ENCODE measurements around the gene TRAF3IP1. TPM values are rescaled to one million over a fixed set of nuclear protein-coding genes. Genes with fewer than 3 reads are reported as not detected.
A peak's percentile ranks its signal among the peaks of the same experiment; 100 is the strongest.

Gene TRAF3IP1
- total and polyA plus RNA-seq, 10 donors: 2.6 to 19.2 (median 8.8) TPM

GRCh38 chr2:238376884-238377391 lies 56.6 kb downstream of the TRAF3IP1 start:
- H3K36me3 ChIP-seq: peaks cover 0 to 8% (median 2%) of the 10 kb centered on the region in 6 donors
- intact Hi-C loops (cut with DNase I; ENCODE audit: low total_unique reads): no loop called here
- TF ChIP-seq POLR2AphosphoS5 (IDR thresholded peaks at IDR 0.05): no peak
- no peak for TF ChIP-seq POLR2A (IDR thresholded peaks at IDR 0.05)
- no peak for TF ChIP-seq CTCF (IDR thresholded peaks at IDR 0.05 in 8 of 11, conservative IDR thresholded peaks at IDR 0.05 in 3 of 11)
- H3K4me1 ChIP-seq: peaks cover 0 to 55% (median 22%) of the 10 kb centered on the region in 6 donors
- no peak overlapping the region for H3K4me3 ChIP-seq
- WGBS, 5 donors: 33 to 48% (median 45%) methylated on average over 8 of the region's 8 CpGs
- peaks cover 0 to 5% (median 0%) of the 10 kb centered on the region in 8 donors for H3K9me3 ChIP-seq
- H3K27ac ChIP-seq: peak overlapping the region in 3 of 8 donors; percentile 5 to 50 (median 30)
- DNase-seq: no peak
- no peaks in the 10 kb centered on the region for H3K27me3 ChIP-seq (replicated peaks in 1 of 7)

GRCh38 chr2:238378230-238379095 lies 58.1 kb downstream of the TRAF3IP1 start:
- no peak for DNase-seq
- peaks cover 0 to 22% (median 2%) of the 10 kb centered on the region in 6 donors for H3K36me3 ChIP-seq
- no peaks in the 10 kb centered on the region for H3K9me3 ChIP-seq
- TF ChIP-seq CTCF (IDR thresholded peaks at IDR 0.05 in 8 of 11, conservative IDR thresholded peaks at IDR 0.05 in 3 of 11): no peak
- no peak for TF ChIP-seq POLR2AphosphoS5 (IDR thresholded peaks at IDR 0.05)
- no peak for TF ChIP-seq POLR2A (IDR thresholded peaks at IDR 0.05)
- WGBS, 5 donors: 92 to 95% (median 93%) methylated on average over 11 of the region's 11 CpGs
- no peaks in the 10 kb centered on the region for H3K27me3 ChIP-seq (replicated peaks in 1 of 7)
- H3K4me1 ChIP-seq: peaks cover 0 to 71% (median 22%) of the 10 kb centered on the region in 6 donors
- no peak overlapping the region for H3K27ac ChIP-seq
- no peak overlapping the region for H3K4me3 ChIP-seq
- intact Hi-C loops (cut with DNase I; ENCODE audit: low total_unique reads): no loop called here

GRCh38 chr2:238379096-238379810 lies 58.9 kb downstream of the TRAF3IP1 start:
- Histone ChIP-seq H3K4me1 (peaks cover 0 to 73% (median 22%) of the 10 kb centered on the region in 6 donors), H3K9me3 (no peaks in the 10 kb centered on the region), H3K27me3 (replicated peaks in 1 of 7) (no peaks in the 10 kb centered on the region), H3K4me3 (no peak overlapping the region), H3K36me3 (peaks cover 0 to 24% (median 2%) of the 10 kb centered on the region in 6 donors), H3K27ac (peak overlapping the region in 1 of 8 donors; percentile 2)
- intact Hi-C loops (cut with DNase I; ENCODE audit: low total_unique reads): no loop called here
- no peak for TF ChIP-seq POLR2A (IDR thresholded peaks at IDR 0.05)
- TF ChIP-seq CTCF (IDR thresholded peaks at IDR 0.05 in 8 of 11, conservative IDR thresholded peaks at IDR 0.05 in 3 of 11): no peak
- no peak for TF ChIP-seq POLR2AphosphoS5 (IDR thresholded peaks at IDR 0.05)
- no peak for DNase-seq
- 64 to 71% (median 66%) methylated on average over 15 of the region's 15 CpGs for WGBS, 5 donors

Data from spleen (tissue), 11 donors.